Epidermal melanocyte (primary cell): ENCODE data around the gene WIPF1.
A peak's percentile ranks its signal among the peaks of the same experiment; 100 is the strongest.

Experiments
- DNase-seq: peaks from one replicate; pipeline ENCODE4 v3.0.0; 2011; ENCODE audit warnings: low spot score; ENCODE audit not compliant: insufficient read length

Gene WIPF1

GRCh38 chr2:174544802-174545201 is 52.8 kb downstream of the WIPF1 start:
- no peak for DNase-seq

- peak; percentile 67 for DNase-seq
Observed at GRCh38 chr2:174544156-174544555, 53.4 kb downstream of the WIPF1 start.

- no peak for DNase-seq
Observed at GRCh38 chr2:174540893-174541292, 56.7 kb downstream of the WIPF1 start.

- no peak for DNase-seq
Observed at GRCh38 chr2:174535757-174536703, 61.6 kb downstream of the WIPF1 start.

- no peak for DNase-seq
Observed at GRCh38 chr2:174535083-174535482, 62.5 kb downstream of the WIPF1 start.

GRCh38 chr2:174529916-174530315 is 67.7 kb downstream of the WIPF1 start:
- DNase-seq: no peak

- DNase-seq: no peak
Observed at GRCh38 chr2:174527959-174528358, 69.6 kb downstream of the WIPF1 start.

- no peak for DNase-seq
Observed at GRCh38 chr2:174527101-174527721, 70.4 kb downstream of the WIPF1 start.

GRCh38 chr2:174524527-174524926 is 73.1 kb downstream of the WIPF1 start:
- DNase-seq: no peak

GRCh38 chr2:174522553-174522952 is 75.1 kb downstream of the WIPF1 start:
- DNase-seq: no peak

- no peak for DNase-seq
Observed at GRCh38 chr2:174518395-174518794, 79.2 kb downstream of the WIPF1 start.

GRCh38 chr2:174516501-174517378 is 80.9 kb downstream of the WIPF1 start:
- no peak for DNase-seq

- no peak for DNase-seq
Observed at GRCh38 chr2:174512345-174512744, 85.3 kb downstream of the WIPF1 start.

GRCh38 chr2:174511580-174512260 is 85.9 kb downstream of the WIPF1 start:
- no peak for DNase-seq

- no peak for DNase-seq
Observed at GRCh38 chr2:174510583-174511189, 86.9 kb downstream of the WIPF1 start.
